Dedifferentiated amniotic fluid mesenchymal stem cell (primary cell): ENCODE measurements around the gene ZNF320.
"Not testable (repeated sequence)": the region's sequence is repeated elsewhere in the genome, so short reads cannot be mapped to it uniquely, and the experiment has no call there.

ENCODE experiments used
- DNase-seq: peaks from one replicate; pipeline ENCODE4 v3.0.0-alpha.2; 2016; ENCODE audit errors: extremely low spot score

The ZNF320 gene

DNA sequence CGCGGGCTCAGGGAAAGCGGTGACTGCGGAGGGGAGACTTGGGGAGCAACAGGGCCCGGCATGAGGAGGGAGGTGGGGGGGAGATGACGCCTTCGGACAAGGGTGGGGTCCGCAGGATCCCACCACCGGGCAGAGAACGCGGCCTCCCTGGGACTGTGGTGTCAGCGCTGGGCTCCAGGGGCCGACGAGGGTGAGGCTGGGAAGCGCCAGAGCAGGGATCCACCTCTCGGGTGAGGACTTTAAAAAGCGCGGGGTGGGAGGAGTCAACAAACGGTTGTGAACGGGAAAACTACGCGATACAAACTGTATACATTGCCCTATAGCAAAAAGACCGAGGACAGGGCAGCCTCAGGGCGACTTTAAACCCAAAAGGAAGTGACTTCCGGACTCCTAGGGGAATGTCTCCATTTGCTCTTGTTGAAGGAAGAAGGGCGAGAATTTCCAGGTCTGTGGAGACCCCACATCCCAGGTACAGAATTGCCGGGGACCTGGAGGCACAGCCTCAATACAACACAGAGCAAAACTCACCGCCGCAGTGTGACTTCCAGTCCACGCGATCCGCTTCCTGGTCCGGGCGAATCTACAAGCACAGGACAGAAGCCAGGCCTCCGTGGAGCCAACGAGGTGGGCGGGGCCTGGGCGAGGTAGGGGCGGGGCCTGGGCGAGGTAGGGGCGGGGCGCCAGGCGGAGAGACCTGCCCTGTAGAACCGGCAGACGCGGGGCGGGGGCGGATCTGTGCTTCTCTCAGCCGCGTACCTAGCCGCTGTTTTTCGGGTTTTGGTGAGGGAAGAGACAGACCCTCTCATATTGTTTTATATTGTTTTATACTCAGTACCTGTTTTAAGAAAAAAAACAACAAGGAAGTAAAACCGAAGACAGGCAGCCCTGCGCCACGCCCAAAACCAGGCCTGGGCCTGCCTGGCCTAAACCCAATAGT lies 25.7 kb upstream of the ZNF320 start, which contains the start of gene ZNF888:
Gene ZNF888, minus strand, starts transcription at position 588 of the 937 bp plus-strand sequence. CDS start 5,555 bp downstream, outside the sequence.
- peak; percentile 62 for DNase-seq

DNA sequence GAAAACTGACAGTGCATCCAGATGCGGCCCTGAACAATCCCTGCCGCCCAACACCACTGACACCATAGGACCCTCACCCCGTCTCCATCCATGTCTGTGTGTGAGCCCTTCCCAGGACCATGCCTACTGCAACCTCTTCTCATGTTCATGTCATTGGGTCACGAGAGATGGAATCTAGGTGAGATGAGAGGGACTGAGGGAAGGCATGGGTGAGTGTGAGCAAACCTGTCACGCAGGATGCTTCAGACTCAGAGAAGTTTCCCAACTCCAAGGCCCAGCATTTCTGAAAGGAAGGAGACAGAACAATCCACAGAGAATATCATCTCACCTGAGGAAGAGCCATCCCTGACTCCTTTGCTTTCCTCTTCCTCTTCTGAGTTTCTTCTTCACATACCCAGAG lies 20.1 kb upstream of the ZNF320 start:
- no peak for DNase-seq

DNA sequence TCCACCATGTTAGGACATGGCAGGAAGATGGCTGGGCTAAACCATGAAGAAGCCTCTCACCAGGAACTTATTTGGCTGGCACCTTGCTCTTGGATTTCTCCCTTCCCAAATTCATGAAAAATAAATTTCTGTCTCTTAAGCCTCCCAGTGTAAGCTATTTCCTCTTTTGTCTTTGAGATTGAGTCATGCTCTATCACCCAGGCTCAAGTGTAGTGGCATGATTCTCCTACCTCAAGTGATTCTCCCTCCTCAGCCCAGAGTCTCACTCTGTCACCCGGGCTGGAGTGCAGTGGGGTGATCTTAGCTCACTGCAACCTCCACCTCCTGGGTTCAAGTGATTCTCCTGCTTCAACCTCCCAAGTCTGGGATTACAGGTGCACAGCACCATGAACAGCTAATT lies 13.2 kb upstream of the ZNF320 start:
- no peak for DNase-seq

DNA sequence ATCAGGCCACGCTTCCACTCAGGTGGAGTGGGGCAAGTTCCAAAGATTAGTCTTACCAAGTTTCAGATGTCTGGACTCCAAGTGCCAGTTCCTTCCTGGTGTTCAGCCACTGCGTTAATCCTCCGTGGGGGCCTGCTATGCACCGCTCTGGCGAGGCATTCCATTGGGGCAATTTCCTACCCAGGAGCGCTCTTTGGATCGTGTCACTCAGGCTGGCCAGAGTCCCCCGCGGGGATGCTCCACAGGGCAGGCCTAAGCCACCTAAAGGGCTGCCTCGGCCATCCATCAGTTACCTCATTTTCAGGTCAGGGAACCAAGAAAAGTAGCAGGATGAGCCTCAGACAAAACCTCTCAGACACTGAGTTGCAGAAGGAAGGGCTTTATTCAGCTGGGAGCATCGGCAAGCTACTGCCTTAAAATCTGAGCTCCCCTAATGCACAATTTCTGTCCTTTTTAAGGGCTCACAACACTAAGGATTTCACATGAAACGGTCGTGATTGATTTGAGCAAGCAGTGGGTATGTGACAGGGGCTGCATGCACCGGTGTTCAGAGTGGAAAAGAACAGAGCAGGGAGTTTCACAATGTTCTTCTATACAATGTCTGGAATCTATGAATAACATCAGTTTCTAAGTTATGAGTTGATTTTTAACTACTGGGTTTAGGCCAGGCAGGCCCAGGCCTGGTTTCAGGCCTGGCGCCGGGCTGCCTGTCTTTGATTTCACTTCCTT lies 6.8 kb upstream of the ZNF320 start:
- DNase-seq, result not testable (repeated sequence)

DNA sequence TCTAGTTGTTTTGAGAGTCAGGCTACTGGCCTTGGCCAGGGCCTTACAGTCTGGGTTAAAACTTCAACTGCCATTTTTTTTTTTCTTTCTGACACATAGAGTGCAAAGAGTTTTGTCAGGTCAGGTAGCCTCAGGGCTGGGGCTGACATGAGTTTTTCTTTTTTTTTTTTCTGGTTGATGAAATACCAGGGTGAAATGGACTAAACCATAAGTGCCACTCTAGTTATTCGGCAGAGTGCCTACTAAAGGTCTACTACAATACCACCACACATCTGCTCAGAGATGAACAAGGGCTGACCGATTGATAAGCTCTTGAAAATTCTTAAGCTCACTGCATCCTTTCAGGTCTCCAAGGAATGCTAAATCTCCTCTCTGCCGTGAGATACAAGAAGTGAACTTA lies 4.4 kb upstream of the ZNF320 start:
- DNase-seq, result no peak

DNA sequence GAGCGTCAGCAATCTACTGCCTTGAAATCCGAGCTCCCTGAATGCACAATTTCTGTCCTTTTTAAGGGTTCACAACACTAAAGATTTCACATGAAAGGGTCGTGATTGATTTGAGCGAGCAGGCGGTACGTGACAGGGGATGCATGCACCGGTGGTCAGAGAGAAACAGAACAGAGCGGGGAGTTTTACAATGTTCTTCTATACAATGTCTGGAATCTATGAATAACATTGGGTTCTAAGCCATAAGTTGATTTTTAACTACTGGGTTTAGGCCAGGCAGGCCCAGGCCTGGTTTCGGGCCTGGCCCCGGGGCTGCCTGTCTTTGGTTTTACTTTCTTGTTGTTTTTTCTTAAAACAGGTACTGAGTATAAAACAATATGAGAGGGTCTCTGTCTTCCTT lies 1.2 kb upstream of the ZNF320 start:
- DNase-seq, result not testable (repeated sequence)

DNA sequence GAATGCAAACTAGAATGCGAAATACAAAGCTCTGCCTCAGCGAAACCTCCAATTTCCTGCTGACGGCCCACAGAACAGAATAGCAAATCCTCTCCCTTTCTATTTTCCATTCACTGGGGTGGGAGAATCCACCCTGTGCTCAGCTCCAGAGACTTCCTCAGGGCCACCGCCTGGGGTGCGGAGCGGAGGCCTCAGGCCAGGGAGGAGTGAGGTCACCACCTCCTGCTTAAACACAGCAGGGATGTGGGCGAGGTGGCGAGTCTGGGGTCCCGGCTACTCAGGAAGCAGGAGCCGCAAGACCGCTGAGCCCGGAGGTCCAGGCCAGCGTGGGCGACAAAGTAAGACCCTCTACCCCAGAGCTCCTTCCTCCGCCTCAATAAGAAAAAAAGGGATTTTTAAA lies 666 bp upstream of the ZNF320 start:
- DNase-seq, result no peak

DNA sequence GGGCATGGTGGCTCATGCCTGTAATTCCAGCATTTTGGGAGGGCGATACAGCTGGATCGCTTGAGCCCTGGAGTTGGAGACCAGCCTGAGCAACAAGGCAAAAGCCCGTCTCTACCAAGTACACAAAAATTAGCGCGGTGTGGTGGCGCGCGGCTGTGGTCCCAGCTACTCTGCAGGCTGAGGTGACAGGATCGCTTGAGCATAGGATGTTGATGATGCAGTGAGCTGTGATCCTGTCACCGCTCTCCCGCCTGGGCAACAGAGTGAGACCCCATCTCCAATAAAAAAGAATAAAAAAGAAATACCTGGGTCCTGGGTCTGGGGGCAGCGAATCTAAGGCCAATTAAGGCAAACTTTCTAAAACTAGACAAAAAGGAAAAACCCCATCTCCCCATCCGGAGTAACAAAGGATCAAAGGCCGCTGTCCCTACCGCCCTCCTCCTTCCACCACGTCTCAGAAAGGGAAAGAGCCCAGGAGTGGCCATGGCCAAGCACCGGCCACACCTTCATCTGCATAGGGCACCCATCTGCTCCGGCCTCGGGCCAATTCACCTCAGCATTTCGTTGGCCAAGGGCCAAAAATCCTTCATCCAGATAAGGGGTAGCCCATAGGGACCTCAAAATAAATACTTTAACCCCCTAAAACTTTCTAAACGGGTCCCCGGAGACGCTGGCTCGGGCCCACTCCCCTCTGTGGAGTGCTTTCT lies 851 bp downstream of the ZNF320 start:
- no peak for DNase-seq

DNA sequence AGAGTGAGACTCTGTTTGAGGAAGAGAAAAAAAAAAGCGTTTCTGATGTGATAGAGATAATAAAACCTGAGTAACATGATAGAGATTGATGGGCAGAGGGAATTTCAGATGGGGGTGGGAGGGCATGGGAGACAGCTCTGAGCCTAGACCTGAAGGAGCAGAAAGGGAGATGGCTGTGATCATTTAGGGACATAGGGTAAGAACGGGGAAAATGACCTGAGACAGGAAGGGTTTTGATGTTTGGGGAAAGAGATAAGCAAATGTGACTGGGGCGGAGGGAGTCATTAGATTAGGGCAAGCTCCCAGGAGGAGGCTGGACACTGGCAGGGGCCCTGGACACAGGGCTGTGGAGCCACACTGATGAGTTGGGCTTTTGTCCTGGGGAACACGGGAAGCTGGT lies 6.1 kb downstream of the ZNF320 start:
- DNase-seq, result no peak

DNA sequence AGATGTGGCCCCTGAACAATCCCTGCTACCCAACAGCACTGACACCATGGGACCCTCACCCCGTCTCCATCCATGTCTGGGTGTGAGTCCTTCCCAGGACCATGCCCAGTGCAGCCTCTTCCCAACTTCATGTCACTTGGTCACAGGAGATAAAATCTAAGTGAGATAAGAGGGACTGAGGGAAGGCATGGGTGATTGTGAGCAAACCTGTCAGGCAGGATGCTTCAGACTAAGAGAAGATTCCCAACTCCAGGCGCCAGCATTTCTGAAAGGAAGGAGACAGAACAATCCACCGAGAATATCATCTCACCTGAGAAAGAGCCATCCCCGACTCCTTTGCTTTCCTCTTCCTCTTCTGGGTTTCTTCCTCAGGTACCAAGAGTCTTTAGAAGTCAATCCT lies 7.5 kb downstream of the ZNF320 start:
- DNase-seq, result no peak

DNA sequence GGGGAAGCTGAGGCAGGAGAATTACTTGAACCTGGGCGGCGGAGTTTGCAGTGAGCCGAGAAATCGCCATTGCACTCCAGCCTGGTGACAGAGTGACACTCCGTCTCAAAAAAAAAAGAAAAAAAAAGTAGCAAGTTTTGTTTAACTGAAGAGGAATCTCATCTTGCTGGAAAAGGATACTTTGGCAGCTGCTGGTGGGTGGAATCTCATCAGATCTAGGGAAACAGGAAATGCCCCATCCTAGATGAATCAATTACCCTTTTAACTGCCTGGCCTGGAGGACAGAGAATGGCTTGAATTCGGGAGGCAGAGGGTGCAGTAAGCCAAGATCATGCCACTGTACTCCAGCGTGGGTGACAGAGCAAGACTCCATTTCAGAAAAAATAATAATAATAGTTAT lies 8.4 kb downstream of the ZNF320 start:
- DNase-seq, result no peak

DNA sequence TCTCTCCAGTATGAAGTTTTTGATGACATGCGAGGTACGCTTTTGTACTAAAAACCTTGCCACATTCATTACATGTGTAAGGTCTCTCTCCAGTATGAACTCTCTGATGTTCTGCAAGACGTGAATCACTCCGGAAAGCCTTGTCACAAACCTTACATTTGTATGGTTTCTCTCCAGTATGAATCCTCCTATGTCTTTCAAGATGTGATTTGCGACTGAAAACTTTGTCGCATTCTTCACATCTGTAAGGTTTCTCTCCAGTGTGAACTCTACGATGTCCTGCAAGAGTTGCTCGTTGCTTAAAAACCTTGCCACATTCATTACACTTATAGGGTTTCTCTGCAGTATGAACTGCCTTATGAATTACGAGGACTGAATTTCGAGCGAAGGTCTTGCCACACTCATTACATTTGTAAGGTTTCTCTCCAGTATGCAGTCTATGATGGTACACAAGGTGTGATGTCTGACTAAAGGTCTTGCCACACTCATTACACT lies 16.5 kb downstream of the ZNF320 start:
- no peak for DNase-seq

DNA sequence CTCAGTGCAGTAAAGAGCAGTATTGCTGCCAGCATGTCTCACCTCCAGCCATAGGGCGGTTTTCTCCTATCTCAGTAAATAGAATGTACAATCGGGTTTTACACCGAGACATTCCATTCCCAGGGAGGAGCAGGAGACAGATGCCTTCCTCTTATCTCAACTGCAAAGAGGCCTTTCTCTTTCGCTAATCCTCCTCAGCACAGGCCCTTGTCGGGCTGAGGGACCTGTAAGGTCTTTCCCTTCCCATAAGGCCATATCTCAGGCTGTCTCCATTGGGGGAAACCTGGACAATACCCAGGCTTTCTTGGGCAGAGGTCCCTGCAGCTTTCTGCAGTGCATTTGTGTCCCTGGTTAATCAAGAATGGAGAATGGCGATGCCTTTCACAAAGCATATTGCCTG lies 24.4 kb downstream of the ZNF320 start:
- DNase-seq, result not testable (repeated sequence)

DNA sequence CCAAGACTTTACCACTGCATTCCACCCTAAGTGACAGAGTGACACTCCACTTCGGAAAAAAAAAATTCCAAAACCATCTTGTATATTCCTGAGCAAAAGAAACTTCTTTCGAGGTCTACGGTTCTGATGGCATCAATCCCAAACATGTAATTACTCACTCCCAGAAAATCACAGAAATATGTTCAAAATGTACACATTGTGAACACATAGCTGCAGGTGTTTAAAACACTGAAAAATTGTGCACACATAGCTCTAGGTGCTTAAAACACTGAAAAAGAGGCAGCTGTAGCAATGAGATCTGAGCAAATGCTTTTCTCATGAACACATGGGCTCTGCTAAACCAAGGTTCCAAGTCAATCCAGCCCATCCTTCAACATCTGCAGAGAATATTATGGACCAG lies 26.0 kb downstream of the ZNF320 start:
- no peak for DNase-seq

DNA sequence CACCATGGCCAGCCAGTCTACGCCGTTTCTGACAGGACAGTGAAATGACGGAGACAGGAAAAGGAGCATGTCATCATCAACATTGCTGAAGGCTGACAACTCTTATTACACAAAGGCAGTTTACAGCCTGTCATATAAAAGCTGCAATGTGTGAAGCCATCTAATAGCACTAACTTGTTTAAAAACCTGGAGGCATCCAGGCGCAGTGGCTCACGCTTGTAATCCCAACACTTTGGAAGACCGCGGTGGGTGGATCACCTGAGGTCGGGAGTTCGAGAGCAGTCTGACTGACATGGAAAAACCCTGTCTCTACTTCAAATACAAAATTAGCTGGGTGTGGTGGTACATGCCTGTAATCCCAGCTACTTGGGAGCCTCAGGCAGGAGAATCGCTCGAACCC lies 29.4 kb downstream of the ZNF320 start:
- not testable (repeated sequence) for DNase-seq

DNA sequence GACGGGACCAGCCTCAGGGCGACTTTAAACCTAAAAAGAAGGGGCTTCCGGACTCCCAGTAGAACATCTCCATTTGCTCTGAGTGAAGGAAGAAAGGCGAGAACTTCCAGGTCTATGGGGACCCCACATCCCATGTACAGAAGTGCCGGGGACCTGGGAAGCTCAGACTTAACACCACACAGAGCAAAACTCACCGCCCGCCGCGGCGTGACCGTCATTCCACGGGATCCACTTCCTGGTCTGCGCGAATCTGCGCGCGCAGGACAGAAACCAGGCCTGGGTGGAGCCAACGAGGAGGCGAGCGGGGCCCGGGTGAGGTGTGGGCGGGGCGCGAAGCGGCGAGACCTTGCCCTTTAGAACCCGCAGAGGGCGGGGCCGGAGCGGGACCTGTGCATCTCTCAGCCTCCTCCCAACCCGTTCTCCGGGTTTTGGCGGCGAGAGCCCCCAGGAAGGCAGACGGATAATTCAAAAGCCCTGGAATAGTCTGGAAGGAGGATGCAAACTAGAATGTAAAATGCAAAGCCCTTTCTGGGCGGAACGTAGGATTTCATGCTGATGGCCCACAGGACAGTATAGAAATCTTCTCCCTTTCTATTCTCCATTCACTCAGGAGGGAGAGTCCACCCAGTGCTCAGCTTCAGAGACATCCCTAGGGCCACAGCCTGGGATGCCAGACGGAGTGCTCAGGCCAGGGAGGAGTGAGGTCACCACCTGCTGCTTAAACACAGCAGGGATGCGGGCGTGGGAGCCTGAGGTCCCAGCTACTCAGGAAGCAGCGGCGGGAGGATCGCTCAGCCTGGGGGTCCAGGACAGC lies 39.9 kb downstream of the ZNF320 start, which contains the start of gene ZNF468:
Gene ZNF468, minus strand, starts transcription at position 242 of the 814 bp plus-strand sequence. CDS start 3,347 bp downstream, outside the sequence.
- DNase-seq, result peak; percentile 42

DNA sequence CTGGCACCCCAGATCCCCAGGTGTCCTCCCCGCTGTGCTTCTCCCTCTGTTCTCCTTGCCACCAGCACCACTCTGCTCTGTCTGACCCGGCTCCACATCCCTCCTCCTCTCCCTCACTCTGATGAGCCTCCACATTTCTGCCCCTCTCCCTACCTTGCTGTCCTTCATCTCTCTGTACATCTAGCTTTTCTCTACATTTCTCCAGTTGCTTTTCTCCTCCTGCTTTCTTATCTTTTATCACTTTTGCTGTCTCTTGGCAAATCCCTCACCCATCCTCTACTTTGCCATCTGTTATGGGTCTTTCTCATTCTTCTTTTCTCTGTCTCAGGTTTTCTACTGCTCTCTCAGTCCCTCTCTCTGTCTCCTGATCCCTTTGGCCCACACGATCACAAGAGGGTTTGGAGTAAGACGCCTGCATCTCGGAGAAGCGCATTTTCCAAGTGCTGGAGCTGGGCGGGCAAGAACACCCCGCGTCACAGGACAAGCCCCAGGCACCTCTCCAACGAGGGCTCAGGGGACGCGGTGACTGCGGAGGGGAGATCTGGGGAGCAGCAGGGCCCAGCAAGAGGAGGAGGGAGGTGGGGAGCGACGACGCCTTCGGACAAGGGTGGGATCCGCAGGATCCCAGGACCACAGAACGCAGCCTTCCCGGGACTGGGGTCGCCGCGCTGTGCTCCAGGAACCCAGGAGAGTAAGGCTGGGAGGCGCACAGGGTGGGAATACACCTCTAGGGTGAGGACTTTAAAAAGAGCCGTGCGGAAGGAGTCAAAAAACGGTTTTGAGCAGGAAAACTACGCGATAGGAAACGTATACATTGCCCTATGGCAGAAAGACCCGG lies 40.7 kb downstream of the ZNF320 start:
- not testable (repeated sequence) for DNase-seq
